ENCODE measurements around the gene HHLA2.

- TF ChIP-seq CTCF (IDR thresholded peaks at IDR 0.05), result no peak
- no peak for TF ChIP-seq POLR2A (IDR thresholded peaks at IDR 0.05)
These were observed 119.9 kb downstream of the HHLA2 start for GRCh38 chr3:108416111-108416869.
